Progenitor cell of endocrine pancreas (in vitro differentiated cells): ENCODE measurements around the gene SCN8A. TPM values are rescaled to one million over a fixed set of nuclear protein-coding genes. Genes with fewer than 3 reads are reported as not detected.
A peak's percentile ranks its signal among the peaks of the same experiment; 100 is the strongest.

Source experiments
- DNase-seq: peaks from one replicate; pipeline ENCODE4 v3.0.0; 2021; ENCODE audit warnings: low spot score; ENCODE audit not compliant: unreplicated experiment
- H3K27ac Mint-ChIP-seq: 2 replicates; pipeline ENCODE4 v1.8.0; 2021; ENCODE audit warnings: mild to moderate bottlenecking, moderate library complexity, mixed read lengths
- H3K27me3 Mint-ChIP-seq: 2 replicates; pipeline ENCODE4 v1.8.0; 2021; ENCODE audit warnings: mixed read lengths
- H3K36me3 Mint-ChIP-seq: 2 replicates; pipeline ENCODE4 v1.8.0; 2022; ENCODE audit warnings: mixed read lengths; ENCODE audit not compliant: insufficient read depth
- H3K4me1 Mint-ChIP-seq: 2 replicates; pipeline ENCODE4 v1.8.0; 2021; ENCODE audit warnings: low read depth, mixed read lengths
- H3K4me3 Mint-ChIP-seq: 2 replicates; pipeline ENCODE4 v1.8.0; 2021; ENCODE audit warnings: low read depth, mild to moderate bottlenecking, moderate library complexity, mixed read lengths
- H3K9me3 Mint-ChIP-seq: 2 replicates; pipeline ENCODE4 v1.8.0; 2021; ENCODE audit warnings: low read depth, mixed read lengths
- total RNA-seq: library from RNA; stranded (reverse); gene quantifications from 2 replicates; pipeline ENCODE4 v1.2.1, GENCODE V29; 2021
- TF ChIP-seq, protein P1 (sequence below): fragments of 200-600 bp; sonication (generic); IDR thresholded peaks from one replicate; pipeline ENCODE4 v1.5.0; 2021; ENCODE audit warnings: antibody characterized with exemption, mild to moderate bottlenecking; ENCODE audit not compliant: unreplicated experiment

SCN8A gene
- total RNA-seq, 1 donor from 2014 or later, result 9.8 TPM

DNA sequence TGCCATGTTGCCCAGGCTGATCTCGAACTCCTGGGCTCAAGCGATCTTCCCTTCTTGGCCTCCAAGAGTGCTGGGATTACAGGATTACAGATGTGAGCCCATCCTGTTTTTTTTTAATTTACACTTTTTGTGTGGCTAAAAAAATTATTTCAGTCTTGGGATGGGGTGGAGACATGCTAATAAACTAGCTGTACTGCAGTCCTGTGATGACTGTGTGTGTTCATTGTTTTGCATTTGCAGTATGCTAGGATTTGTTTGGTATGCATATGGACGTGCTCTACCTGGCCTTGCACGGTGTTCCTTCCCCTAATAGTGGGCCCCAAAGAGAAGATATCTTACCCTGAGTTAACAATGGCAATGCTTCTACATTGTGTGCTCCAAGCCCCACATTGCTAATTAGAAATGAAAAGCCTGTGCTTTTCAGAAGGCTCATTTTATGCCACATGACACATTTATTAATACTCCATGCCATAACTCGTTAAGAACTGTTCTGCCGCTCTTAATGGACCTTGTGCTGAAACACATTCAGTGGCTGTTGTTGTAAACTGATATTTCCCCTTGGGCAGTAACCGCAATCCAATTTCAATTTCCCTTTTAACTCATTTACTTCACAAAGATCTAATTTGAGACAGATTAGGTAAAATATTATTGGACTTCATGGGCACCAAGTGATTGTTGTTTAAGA lies 86.4 kb downstream of the SCN8A start:
- Mint-ChIP-seq H3K4me1 (peaks cover 6% of the 10 kb centered on the region), H3K9me3 (no peaks in the 10 kb centered on the region), H3K36me3 (no peaks in the 10 kb centered on the region), H3K27ac (no peak overlapping the region), H3K27me3 (no peaks in the 10 kb centered on the region), H3K4me3 (no peak overlapping the region)
- DNase-seq, result no peak
- TF ChIP-seq, protein P1, sequence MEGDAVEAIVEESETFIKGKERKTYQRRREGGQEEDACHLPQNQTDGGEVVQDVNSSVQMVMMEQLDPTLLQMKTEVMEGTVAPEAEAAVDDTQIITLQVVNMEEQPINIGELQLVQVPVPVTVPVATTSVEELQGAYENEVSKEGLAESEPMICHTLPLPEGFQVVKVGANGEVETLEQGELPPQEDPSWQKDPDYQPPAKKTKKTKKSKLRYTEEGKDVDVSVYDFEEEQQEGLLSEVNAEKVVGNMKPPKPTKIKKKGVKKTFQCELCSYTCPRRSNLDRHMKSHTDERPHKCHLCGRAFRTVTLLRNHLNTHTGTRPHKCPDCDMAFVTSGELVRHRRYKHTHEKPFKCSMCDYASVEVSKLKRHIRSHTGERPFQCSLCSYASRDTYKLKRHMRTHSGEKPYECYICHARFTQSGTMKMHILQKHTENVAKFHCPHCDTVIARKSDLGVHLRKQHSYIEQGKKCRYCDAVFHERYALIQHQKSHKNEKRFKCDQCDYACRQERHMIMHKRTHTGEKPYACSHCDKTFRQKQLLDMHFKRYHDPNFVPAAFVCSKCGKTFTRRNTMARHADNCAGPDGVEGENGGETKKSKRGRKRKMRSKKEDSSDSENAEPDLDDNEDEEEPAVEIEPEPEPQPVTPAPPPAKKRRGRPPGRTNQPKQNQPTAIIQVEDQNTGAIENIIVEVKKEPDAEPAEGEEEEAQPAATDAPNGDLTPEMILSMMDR, result no peak

DNA sequence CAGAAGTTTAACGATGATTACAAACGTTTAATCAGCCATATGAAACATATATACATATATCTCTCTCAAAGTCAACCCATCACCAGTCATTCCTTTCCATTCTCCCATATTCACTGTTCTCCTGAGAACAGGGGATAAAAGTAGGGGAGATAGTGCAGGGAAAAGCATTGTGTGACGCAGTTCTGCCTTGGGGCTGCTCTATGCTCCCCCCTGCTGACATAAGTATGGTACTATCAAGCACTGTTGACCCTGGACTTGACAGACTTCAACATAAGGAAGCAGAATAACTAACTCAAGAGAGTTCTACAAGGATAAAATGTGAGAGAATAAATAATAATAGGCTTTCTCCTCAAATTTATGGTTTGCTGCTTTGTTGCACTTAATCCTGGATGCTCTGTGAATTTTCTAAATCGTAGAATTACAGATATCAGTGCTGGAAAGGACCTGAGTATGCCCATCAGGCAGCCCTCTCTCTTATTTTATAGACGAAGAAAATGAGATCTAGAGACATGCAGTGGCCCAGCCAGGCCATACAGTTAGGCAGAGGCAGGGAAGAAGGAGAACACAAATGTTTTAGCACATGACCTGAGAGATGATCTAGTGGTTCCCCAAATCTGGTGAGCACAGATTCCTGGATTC lies 87.2 kb downstream of the SCN8A start:
- H3K9me3 Mint-ChIP-seq, result no peaks in the 10 kb centered on the region

DNA sequence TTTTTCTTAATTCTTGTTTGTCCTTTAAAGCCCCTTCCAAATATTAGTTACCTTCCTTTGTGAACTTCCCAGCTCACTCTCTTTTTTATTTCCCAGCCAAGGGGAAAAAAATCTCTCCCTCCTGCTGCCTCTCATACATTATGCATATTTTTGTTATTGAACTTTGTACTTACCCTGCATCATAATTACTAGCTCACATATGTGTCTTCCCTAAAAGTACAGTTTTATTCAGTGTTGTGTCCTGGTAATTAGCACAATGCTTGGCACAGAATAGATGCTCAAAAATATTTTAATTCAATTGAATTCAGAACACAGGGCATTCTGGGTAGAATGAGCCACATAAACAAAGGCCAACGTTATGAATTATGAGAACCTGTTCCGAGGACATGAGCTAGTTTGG lies 91.9 kb downstream of the SCN8A start:
- no peak for DNase-seq
- peaks cover 17% of the 10 kb centered on the region for H3K4me1 Mint-ChIP-seq

More for the DNA sequence above, 87.2 kb downstream of the SCN8A start:
- Mint-ChIP-seq H3K27me3 (no peaks in the 10 kb centered on the region), H3K27ac (no peak overlapping the region), H3K4me3 (no peak overlapping the region), H3K36me3 (no peaks in the 10 kb centered on the region), H3K4me1 (peaks cover 6% of the 10 kb centered on the region)
- DNase-seq, result no peak
- TF ChIP-seq, protein P1, result peak; percentile 70

DNA sequence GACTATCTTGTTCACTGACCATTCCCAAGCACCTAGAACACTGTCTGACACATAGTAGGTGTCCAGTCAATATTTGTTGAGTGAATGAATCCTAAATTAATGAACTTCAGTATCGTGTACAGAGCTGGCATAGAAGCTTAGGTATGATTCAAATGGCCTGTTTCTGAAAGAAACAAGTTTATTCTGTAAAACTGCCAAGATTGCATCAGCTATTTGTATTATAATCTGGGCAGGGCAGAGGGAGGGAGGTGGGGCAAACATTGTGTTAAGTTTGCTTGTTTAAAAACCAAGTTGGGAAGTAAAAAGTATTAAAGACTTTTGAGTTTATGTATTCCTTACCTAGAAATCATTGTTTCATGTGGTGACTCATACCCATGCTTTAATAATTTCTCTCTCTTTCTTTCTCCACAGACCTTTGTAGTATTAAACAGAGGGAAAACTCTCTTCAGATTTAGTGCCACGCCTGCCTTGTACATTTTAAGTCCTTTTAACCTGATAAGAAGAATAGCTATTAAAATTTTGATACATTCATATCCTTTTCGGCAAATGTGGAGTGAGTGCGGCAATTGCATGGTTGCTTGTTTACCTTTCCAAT lies 92.8 kb downstream of the SCN8A start:
- DNase-seq, result no peak
- no peak overlapping the region for H3K27ac Mint-ChIP-seq
- H3K9me3 Mint-ChIP-seq, result no peaks in the 10 kb centered on the region
- TF ChIP-seq, protein P1, result no peak
- peaks cover 17% of the 10 kb centered on the region for H3K4me1 Mint-ChIP-seq
- no peak overlapping the region for H3K4me3 Mint-ChIP-seq
- H3K36me3 Mint-ChIP-seq, result peaks cover 1% of the 10 kb centered on the region
- H3K27me3 Mint-ChIP-seq, result no peaks in the 10 kb centered on the region

More for the DNA sequence above, 91.9 kb downstream of the SCN8A start:
- TF ChIP-seq, protein P1, result no peak
- no peaks in the 10 kb centered on the region for H3K27me3 Mint-ChIP-seq
- no peak overlapping the region for H3K27ac Mint-ChIP-seq
- H3K36me3 Mint-ChIP-seq, result peaks cover 1% of the 10 kb centered on the region
- no peaks in the 10 kb centered on the region for H3K9me3 Mint-ChIP-seq
- no peak overlapping the region for H3K4me3 Mint-ChIP-seq

DNA sequence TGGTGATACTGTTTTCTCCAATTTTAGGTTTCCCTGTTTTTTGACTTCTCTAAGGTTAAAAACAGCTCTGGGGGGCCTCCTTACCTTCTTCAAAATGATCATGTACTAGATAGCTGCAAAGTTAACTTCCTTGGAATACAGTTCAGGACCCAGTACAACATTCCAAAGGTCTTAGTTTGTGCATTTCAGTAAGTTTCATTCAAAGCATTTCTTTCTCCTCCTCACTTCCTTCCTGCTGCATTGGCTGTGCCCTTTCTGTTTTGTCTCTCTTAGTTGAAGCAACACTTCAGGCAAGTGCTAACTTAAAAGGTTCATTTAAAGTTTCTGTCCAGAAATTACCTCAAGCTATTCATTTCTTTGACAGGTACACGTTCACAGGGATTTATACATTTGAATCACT lies 95.7 kb downstream of the SCN8A start:
- Mint-ChIP-seq H3K27me3 (no peaks in the 10 kb centered on the region), H3K27ac (no peak overlapping the region), H3K36me3 (peaks cover 1% of the 10 kb centered on the region), H3K9me3 (no peaks in the 10 kb centered on the region), H3K4me1 (peaks cover 17% of the 10 kb centered on the region), H3K4me3 (no peak overlapping the region)
- DNase-seq, result no peak
- TF ChIP-seq, protein P1, result no peak
